ENCODE results near the gene TACR1.

DNA sequence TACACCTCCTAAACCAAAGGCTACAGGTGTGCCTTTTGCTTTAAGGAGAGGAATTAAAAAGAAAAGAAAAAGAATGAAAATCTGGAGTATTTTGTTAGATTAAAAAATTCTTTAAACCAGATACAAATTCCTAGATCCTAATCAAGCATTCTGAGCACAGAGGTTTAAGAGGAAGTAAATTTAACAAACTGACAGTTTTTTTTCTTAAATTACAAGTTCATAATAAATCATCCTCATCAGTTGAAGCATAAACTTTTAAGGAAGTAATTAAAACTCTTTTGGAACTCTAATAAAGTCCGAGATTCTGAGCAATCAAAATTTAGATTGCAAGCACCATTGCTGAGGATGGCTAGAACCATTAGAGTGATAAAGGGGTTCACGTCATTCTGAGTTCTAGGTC, 165.8 kb downstream of the TACR1 start:
- TF ChIP-seq EZH2 (IDR thresholded peaks at IDR 0.05; ENCODE audit: borderline replicate concordance, low read depth, low read length, poor library complexity, severe bottlenecking), result no peak
- TF ChIP-seq, protein P1, sequence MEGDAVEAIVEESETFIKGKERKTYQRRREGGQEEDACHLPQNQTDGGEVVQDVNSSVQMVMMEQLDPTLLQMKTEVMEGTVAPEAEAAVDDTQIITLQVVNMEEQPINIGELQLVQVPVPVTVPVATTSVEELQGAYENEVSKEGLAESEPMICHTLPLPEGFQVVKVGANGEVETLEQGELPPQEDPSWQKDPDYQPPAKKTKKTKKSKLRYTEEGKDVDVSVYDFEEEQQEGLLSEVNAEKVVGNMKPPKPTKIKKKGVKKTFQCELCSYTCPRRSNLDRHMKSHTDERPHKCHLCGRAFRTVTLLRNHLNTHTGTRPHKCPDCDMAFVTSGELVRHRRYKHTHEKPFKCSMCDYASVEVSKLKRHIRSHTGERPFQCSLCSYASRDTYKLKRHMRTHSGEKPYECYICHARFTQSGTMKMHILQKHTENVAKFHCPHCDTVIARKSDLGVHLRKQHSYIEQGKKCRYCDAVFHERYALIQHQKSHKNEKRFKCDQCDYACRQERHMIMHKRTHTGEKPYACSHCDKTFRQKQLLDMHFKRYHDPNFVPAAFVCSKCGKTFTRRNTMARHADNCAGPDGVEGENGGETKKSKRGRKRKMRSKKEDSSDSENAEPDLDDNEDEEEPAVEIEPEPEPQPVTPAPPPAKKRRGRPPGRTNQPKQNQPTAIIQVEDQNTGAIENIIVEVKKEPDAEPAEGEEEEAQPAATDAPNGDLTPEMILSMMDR (conservative IDR thresholded peaks at IDR 0.05; ENCODE audit: low read depth, low read length), result no peak

Measured in A673 (cell line).